ENCODE measurements around the gene MCMBP. TPM values are rescaled to one million over a fixed set of nuclear protein-coding genes. Genes with fewer than 3 reads are reported as not detected.

MCMBP gene
- total RNA-seq, 1 donor from 2014 or later: 50.4 TPM

- no peak for DNase-seq (ENCODE audit: extremely low spot score, unreplicated experiment)
- H3K4me3 Mint-ChIP-seq (ENCODE audit: unreplicated experiment): no peak overlapping the region
- no peak for TF ChIP-seq CTCF (IDR thresholded peaks at IDR 0.05)
- H3K27ac Mint-ChIP-seq (ENCODE audit: unreplicated experiment): peak overlapping the region; percentile 48
- no peaks in the 10 kb centered on the region for H3K9me3 Mint-ChIP-seq (ENCODE audit: unreplicated experiment)
- H3K4me1 Mint-ChIP-seq (ENCODE audit: unreplicated experiment): peaks cover 23% of the 10 kb centered on the region
- H3K36me3 Mint-ChIP-seq (ENCODE audit: unreplicated experiment): peaks cover 38% of the 10 kb centered on the region
- H3K27me3 Mint-ChIP-seq (ENCODE audit: unreplicated experiment): no peaks in the 10 kb centered on the region
Observed at GRCh38 chr10:119849944-119850343, 22.7 kb downstream of the MCMBP start.

- peak overlapping the region; percentile 48 for H3K27ac Mint-ChIP-seq (ENCODE audit: unreplicated experiment)
- H3K9me3 Mint-ChIP-seq (ENCODE audit: unreplicated experiment): no peaks in the 10 kb centered on the region
- no peak for TF ChIP-seq CTCF (IDR thresholded peaks at IDR 0.05)
- H3K4me3 Mint-ChIP-seq (ENCODE audit: unreplicated experiment): no peak overlapping the region
- H3K36me3 Mint-ChIP-seq (ENCODE audit: unreplicated experiment): peaks cover 45% of the 10 kb centered on the region
- no peaks in the 10 kb centered on the region for H3K27me3 Mint-ChIP-seq (ENCODE audit: unreplicated experiment)
- peaks cover 23% of the 10 kb centered on the region for H3K4me1 Mint-ChIP-seq (ENCODE audit: unreplicated experiment)
- no peak for DNase-seq (ENCODE audit: extremely low spot score, unreplicated experiment)
Observed at GRCh38 chr10:119849031-119849789, 23.4 kb downstream of the MCMBP start.

GRCh38 chr10:119845656-119846055, 27.0 kb downstream of the MCMBP start:
- Mint-ChIP-seq H3K27ac (ENCODE audit: unreplicated experiment) (no peak overlapping the region), H3K4me1 (ENCODE audit: unreplicated experiment) (peaks cover 23% of the 10 kb centered on the region), H3K4me3 (ENCODE audit: unreplicated experiment) (no peak overlapping the region), H3K9me3 (ENCODE audit: unreplicated experiment) (no peaks in the 10 kb centered on the region), H3K36me3 (ENCODE audit: unreplicated experiment) (peaks cover 54% of the 10 kb centered on the region), H3K27me3 (ENCODE audit: unreplicated experiment) (no peaks in the 10 kb centered on the region)
- no peak for DNase-seq (ENCODE audit: extremely low spot score, unreplicated experiment)
- TF ChIP-seq CTCF (IDR thresholded peaks at IDR 0.05): no peak

GRCh38 chr10:119834188-119834587, 38.5 kb downstream of the MCMBP start:
- H3K36me3 Mint-ChIP-seq (ENCODE audit: unreplicated experiment): peaks cover 55% of the 10 kb centered on the region
- no peak for TF ChIP-seq CTCF (IDR thresholded peaks at IDR 0.05)
- no peak for DNase-seq (ENCODE audit: extremely low spot score, unreplicated experiment)
- no peak overlapping the region for H3K4me3 Mint-ChIP-seq (ENCODE audit: unreplicated experiment)
- no peaks in the 10 kb centered on the region for H3K9me3 Mint-ChIP-seq (ENCODE audit: unreplicated experiment)
- no peaks in the 10 kb centered on the region for H3K27me3 Mint-ChIP-seq (ENCODE audit: unreplicated experiment)
- H3K4me1 Mint-ChIP-seq (ENCODE audit: unreplicated experiment): no peaks in the 10 kb centered on the region
- H3K27ac Mint-ChIP-seq (ENCODE audit: unreplicated experiment): no peak overlapping the region

- Mint-ChIP-seq H3K27me3 (ENCODE audit: unreplicated experiment) (no peaks in the 10 kb centered on the region), H3K27ac (ENCODE audit: unreplicated experiment) (no peak overlapping the region), H3K36me3 (ENCODE audit: unreplicated experiment) (peaks cover 58% of the 10 kb centered on the region), H3K9me3 (ENCODE audit: unreplicated experiment) (no peaks in the 10 kb centered on the region), H3K4me3 (ENCODE audit: unreplicated experiment) (no peak overlapping the region), H3K4me1 (ENCODE audit: unreplicated experiment) (no peaks in the 10 kb centered on the region)
- no peak for DNase-seq (ENCODE audit: extremely low spot score, unreplicated experiment)
- no peak for TF ChIP-seq CTCF (IDR thresholded peaks at IDR 0.05)
Observed at GRCh38 chr10:119832951-119833350, 39.7 kb downstream of the MCMBP start.

Data from osteocyte (in vitro differentiated cells).